Measurements from ENCODE around the gene SLC16A7.

The SLC16A7 gene

GRCh38 chr12:59665701-59666100, 69.9 kb downstream of the SLC16A7 start:
- DNase-seq (ENCODE audit: extremely low read depth, low read depth) = no peak
- TF ChIP-seq CTCF (IDR thresholded peaks at IDR 0.05; ENCODE audit: low read depth, low read length) = no peak

- TF ChIP-seq CTCF (IDR thresholded peaks at IDR 0.05; ENCODE audit: low read depth, low read length) = no peak
Measured at GRCh38 chr12:59668674-59669073, 72.8 kb downstream of the SLC16A7 start.

GRCh38 chr12:59672273-59672672, 76.4 kb downstream of the SLC16A7 start:
- TF ChIP-seq CTCF (IDR thresholded peaks at IDR 0.05; ENCODE audit: low read depth, low read length) = no peak
- no peak for DNase-seq (ENCODE audit: extremely low read depth, low read depth)

More at GRCh38 chr12:59668674-59669073, 72.8 kb downstream of the SLC16A7 start:
- DNase-seq (ENCODE audit: extremely low read depth, low read depth) = no peak

GRCh38 chr12:59675461-59675860, 79.6 kb downstream of the SLC16A7 start:
- TF ChIP-seq CTCF (IDR thresholded peaks at IDR 0.05; ENCODE audit: low read depth, low read length) = no peak
- no peak for DNase-seq (ENCODE audit: extremely low read depth, low read depth)

GRCh38 chr12:59677857-59678256, 82.0 kb downstream of the SLC16A7 start:
- no peak for TF ChIP-seq CTCF (IDR thresholded peaks at IDR 0.05; ENCODE audit: low read depth, low read length)
- DNase-seq (ENCODE audit: extremely low read depth, low read depth) = no peak

- DNase-seq (ENCODE audit: extremely low read depth, low read depth) = no peak
- TF ChIP-seq CTCF (IDR thresholded peaks at IDR 0.05; ENCODE audit: low read depth, low read length) = no peak
Measured at GRCh38 chr12:59678759-59679411, 83.1 kb downstream of the SLC16A7 start.

GRCh38 chr12:59689776-59690175, 93.9 kb downstream of the SLC16A7 start:
- TF ChIP-seq CTCF (IDR thresholded peaks at IDR 0.05; ENCODE audit: low read depth, low read length) = no peak
- no peak for DNase-seq (ENCODE audit: extremely low read depth, low read depth)
